ENCODE results near the gene CAPG.

CAPG gene

GRCh38 chr2:85431570-85432205, 21.5 kb upstream of the CAPG start:
- Histone ChIP-seq H3K4me1 (ENCODE audit: control insufficient read depth in 5 of 5, insufficient read depth in 5 of 5, low read length in 5 of 5) (peaks cover 2 to 48% (median 28%) of the 10 kb centered on the region in 5 donors), H3K27me3 (ENCODE audit: control insufficient read depth in 5 of 5, insufficient read depth in 4 of 5, low read length in 5 of 5) (no peaks in the 10 kb centered on the region), H3K9me3 (ENCODE audit: control insufficient read depth in 5 of 5, low read length in 5 of 5) (no peaks in the 10 kb centered on the region), H3K27ac (ENCODE audit: low read depth, low read length) (no peak overlapping the region), H3K4me3 (ENCODE audit: low read depth in 1 of 5, low read length in 5 of 5) (no peak overlapping the region), H3K9ac (ENCODE audit: low read length in 5 of 5) (no peak overlapping the region), H3K36me3 (ENCODE audit: control insufficient read depth in 5 of 5, insufficient read depth in 5 of 5, low read length in 5 of 5) (no peaks in the 10 kb centered on the region)

- peaks cover 2 to 41% (median 22%) of the 10 kb centered on the region in 5 donors for H3K4me1 ChIP-seq (ENCODE audit: control insufficient read depth in 5 of 5, insufficient read depth in 5 of 5, low read length in 5 of 5)
- H3K9ac ChIP-seq (ENCODE audit: low read length in 5 of 5): no peak overlapping the region
- no peak overlapping the region for H3K4me3 ChIP-seq (ENCODE audit: low read depth in 1 of 5, low read length in 5 of 5)
- no peak overlapping the region for H3K27ac ChIP-seq (ENCODE audit: low read depth, low read length)
- no peaks in the 10 kb centered on the region for H3K27me3 ChIP-seq (ENCODE audit: control insufficient read depth in 5 of 5, insufficient read depth in 4 of 5, low read length in 5 of 5)
- no peaks in the 10 kb centered on the region for H3K9me3 ChIP-seq (ENCODE audit: control insufficient read depth in 5 of 5, low read length in 5 of 5)
- no peaks in the 10 kb centered on the region for H3K36me3 ChIP-seq (ENCODE audit: control insufficient read depth in 5 of 5, insufficient read depth in 5 of 5, low read length in 5 of 5)
These were observed 20.8 kb upstream of the CAPG start for GRCh38 chr2:85430752-85431569.

GRCh38 chr2:85429924-85430289, 19.7 kb upstream of the CAPG start:
- H3K4me1 ChIP-seq (ENCODE audit: control insufficient read depth in 5 of 5, insufficient read depth in 5 of 5, low read length in 5 of 5): peaks cover 2 to 32% (median 17%) of the 10 kb centered on the region in 5 donors
- H3K9me3 ChIP-seq (ENCODE audit: control insufficient read depth in 5 of 5, low read length in 5 of 5): no peaks in the 10 kb centered on the region
- H3K27ac ChIP-seq (ENCODE audit: low read depth, low read length): no peak overlapping the region
- H3K27me3 ChIP-seq (ENCODE audit: control insufficient read depth in 5 of 5, insufficient read depth in 4 of 5, low read length in 5 of 5): no peaks in the 10 kb centered on the region
- H3K4me3 ChIP-seq (ENCODE audit: low read depth in 1 of 5, low read length in 5 of 5): no peak overlapping the region
- no peak overlapping the region for H3K9ac ChIP-seq (ENCODE audit: low read length in 5 of 5)
- no peaks in the 10 kb centered on the region for H3K36me3 ChIP-seq (ENCODE audit: control insufficient read depth in 5 of 5, insufficient read depth in 5 of 5, low read length in 5 of 5)

- no peak overlapping the region for H3K9ac ChIP-seq (ENCODE audit: low read length in 5 of 5)
These were observed 19.2 kb upstream of the CAPG start for GRCh38 chr2:85429213-85429923.

GRCh38 chr2:85428343-85428881, 18.2 kb upstream of the CAPG start:
- Histone ChIP-seq H3K27me3 (ENCODE audit: control insufficient read depth in 5 of 5, insufficient read depth in 4 of 5, low read length in 5 of 5) (no peaks in the 10 kb centered on the region), H3K9me3 (ENCODE audit: control insufficient read depth in 5 of 5, low read length in 5 of 5) (no peaks in the 10 kb centered on the region), H3K4me3 (ENCODE audit: low read depth in 1 of 5, low read length in 5 of 5) (no peak overlapping the region), H3K27ac (ENCODE audit: low read depth, low read length) (no peak overlapping the region), H3K9ac (ENCODE audit: low read length in 5 of 5) (no peak overlapping the region), H3K36me3 (ENCODE audit: control insufficient read depth in 5 of 5, insufficient read depth in 5 of 5, low read length in 5 of 5) (no peaks in the 10 kb centered on the region), H3K4me1 (ENCODE audit: control insufficient read depth in 5 of 5, insufficient read depth in 5 of 5, low read length in 5 of 5) (peaks cover 0 to 18% (median 10%) of the 10 kb centered on the region in 5 donors)

More at GRCh38 chr2:85429213-85429923, 19.2 kb upstream of the CAPG start:
- Histone ChIP-seq H3K27ac (ENCODE audit: low read depth, low read length) (no peak overlapping the region), H3K9me3 (ENCODE audit: control insufficient read depth in 5 of 5, low read length in 5 of 5) (no peaks in the 10 kb centered on the region), H3K27me3 (ENCODE audit: control insufficient read depth in 5 of 5, insufficient read depth in 4 of 5, low read length in 5 of 5) (no peaks in the 10 kb centered on the region), H3K36me3 (ENCODE audit: control insufficient read depth in 5 of 5, insufficient read depth in 5 of 5, low read length in 5 of 5) (no peaks in the 10 kb centered on the region), H3K4me1 (ENCODE audit: control insufficient read depth in 5 of 5, insufficient read depth in 5 of 5, low read length in 5 of 5) (peaks cover 2 to 28% (median 17%) of the 10 kb centered on the region in 5 donors), H3K4me3 (ENCODE audit: low read depth in 1 of 5, low read length in 5 of 5) (no peak overlapping the region)

GRCh38 chr2:85427300-85427835, 17.2 kb upstream of the CAPG start:
- H3K4me1 ChIP-seq (ENCODE audit: control insufficient read depth in 5 of 5, insufficient read depth in 5 of 5, low read length in 5 of 5): peaks cover 0 to 16% (median 8%) of the 10 kb centered on the region in 5 donors
- H3K27me3 ChIP-seq (ENCODE audit: control insufficient read depth in 5 of 5, insufficient read depth in 4 of 5, low read length in 5 of 5): no peaks in the 10 kb centered on the region
- no peaks in the 10 kb centered on the region for H3K9me3 ChIP-seq (ENCODE audit: control insufficient read depth in 5 of 5, low read length in 5 of 5)
- H3K9ac ChIP-seq (ENCODE audit: low read length in 5 of 5): peak overlapping the region in 1 of 5 donors; percentile 13
- no peaks in the 10 kb centered on the region for H3K36me3 ChIP-seq (ENCODE audit: control insufficient read depth in 5 of 5, insufficient read depth in 5 of 5, low read length in 5 of 5)
- H3K27ac ChIP-seq (ENCODE audit: low read depth, low read length): no peak overlapping the region
- no peak overlapping the region for H3K4me3 ChIP-seq (ENCODE audit: low read depth in 1 of 5, low read length in 5 of 5)

GRCh38 chr2:85425588-85425987, 15.4 kb upstream of the CAPG start:
- Histone ChIP-seq H3K36me3 (ENCODE audit: control insufficient read depth in 5 of 5, insufficient read depth in 5 of 5, low read length in 5 of 5) (no peaks in the 10 kb centered on the region), H3K9ac (ENCODE audit: low read length in 5 of 5) (no peak overlapping the region), H3K27ac (ENCODE audit: low read depth, low read length) (no peak overlapping the region), H3K9me3 (ENCODE audit: control insufficient read depth in 5 of 5, low read length in 5 of 5) (no peaks in the 10 kb centered on the region), H3K4me3 (ENCODE audit: low read depth in 1 of 5, low read length in 5 of 5) (no peak overlapping the region), H3K27me3 (ENCODE audit: control insufficient read depth in 5 of 5, insufficient read depth in 4 of 5, low read length in 5 of 5) (no peaks in the 10 kb centered on the region), H3K4me1 (ENCODE audit: control insufficient read depth in 5 of 5, insufficient read depth in 5 of 5, low read length in 5 of 5) (peaks cover 0 to 22% (median 16%) of the 10 kb centered on the region in 5 donors)

GRCh38 chr2:85423525-85423924, 13.4 kb upstream of the CAPG start:
- Histone ChIP-seq H3K9ac (ENCODE audit: low read length in 5 of 5) (no peak overlapping the region), H3K4me1 (ENCODE audit: control insufficient read depth in 5 of 5, insufficient read depth in 5 of 5, low read length in 5 of 5) (peaks cover 5 to 42% (median 34%) of the 10 kb centered on the region in 5 donors), H3K27ac (ENCODE audit: low read depth, low read length) (no peak overlapping the region), H3K9me3 (ENCODE audit: control insufficient read depth in 5 of 5, low read length in 5 of 5) (no peaks in the 10 kb centered on the region), H3K36me3 (ENCODE audit: control insufficient read depth in 5 of 5, insufficient read depth in 5 of 5, low read length in 5 of 5) (no peaks in the 10 kb centered on the region), H3K27me3 (ENCODE audit: control insufficient read depth in 5 of 5, insufficient read depth in 4 of 5, low read length in 5 of 5) (no peaks in the 10 kb centered on the region), H3K4me3 (ENCODE audit: low read depth in 1 of 5, low read length in 5 of 5) (no peak overlapping the region)

- Histone ChIP-seq H3K9ac (ENCODE audit: low read length in 5 of 5) (no peak overlapping the region), H3K9me3 (ENCODE audit: control insufficient read depth in 5 of 5, low read length in 5 of 5) (no peaks in the 10 kb centered on the region), H3K27ac (ENCODE audit: low read depth, low read length) (no peak overlapping the region), H3K4me1 (ENCODE audit: control insufficient read depth in 5 of 5, insufficient read depth in 5 of 5, low read length in 5 of 5) (peaks cover 5 to 36% (median 30%) of the 10 kb centered on the region in 5 donors), H3K27me3 (ENCODE audit: control insufficient read depth in 5 of 5, insufficient read depth in 4 of 5, low read length in 5 of 5) (no peaks in the 10 kb centered on the region), H3K4me3 (ENCODE audit: low read depth in 1 of 5, low read length in 5 of 5) (no peak overlapping the region), H3K36me3 (ENCODE audit: control insufficient read depth in 5 of 5, insufficient read depth in 5 of 5, low read length in 5 of 5) (no peaks in the 10 kb centered on the region)
These were observed 11.9 kb upstream of the CAPG start for GRCh38 chr2:85422072-85422457.

All from subcutaneous abdominal adipose tissue (tissue), 5 donors.